Glomerular visceral epithelial cell (primary cell): ENCODE results near the gene ALS2.
A peak's percentile ranks its signal among the peaks of the same experiment; 100 is the strongest.
"Not testable (repeated sequence)": the region's sequence is repeated elsewhere in the genome, so short reads cannot be mapped to it uniquely, and the experiment has no call there.

Experiments
- DNase-seq: peaks from one replicate; pipeline ENCODE4 v3.0.0-alpha.2; 2016; ENCODE audit errors: extremely low spot score

The ALS2 gene

GRCh38 chr2:201780674-201781493, at the start of gene ALS2:
Gene ALS2, minus strand, starts transcription at chr2:201780933. Its CDS starts 12,048 bp downstream, at chr2:201768885.
- DNase-seq: peak; percentile 99

GRCh38 chr2:201828220-201828619, 47.5 kb upstream of the ALS2 start:
- DNase-seq: no peak

- DNase-seq: peak; percentile 56
These were observed 46.9 kb upstream of the ALS2 start for GRCh38 chr2:201827621-201828020.

- DNase-seq: no peak
These were observed 43.5 kb upstream of the ALS2 start for GRCh38 chr2:201824212-201824611.

GRCh38 chr2:201821080-201821479, 40.3 kb upstream of the ALS2 start:
- no peak for DNase-seq

GRCh38 chr2:201820383-201821007, 39.8 kb upstream of the ALS2 start:
- DNase-seq: no peak

GRCh38 chr2:201816657-201817575, 36.2 kb upstream of the ALS2 start:
- no peak for DNase-seq

- no peak for DNase-seq
These were observed 33.4 kb upstream of the ALS2 start for GRCh38 chr2:201813996-201814760.

- DNase-seq: not testable (repeated sequence)
These were observed 29.9 kb upstream of the ALS2 start for GRCh38 chr2:201810604-201811003.

GRCh38 chr2:201809633-201810032, 28.9 kb upstream of the ALS2 start:
- no peak for DNase-seq

- DNase-seq: no peak
These were observed 27.3 kb upstream of the ALS2 start for GRCh38 chr2:201808027-201808426.

- DNase-seq: peak; percentile 58
These were observed 26.8 kb upstream of the ALS2 start for GRCh38 chr2:201807452-201807999.

- peak; percentile 39 for DNase-seq
These were observed 25.9 kb upstream of the ALS2 start, which contains the start of gene CDK15 for GRCh38 chr2:201806442-201807170. Gene CDK15, plus strand, starts transcription at chr2:201806537. Its CDS starts 128 bp downstream, at chr2:201806665.

GRCh38 chr2:201798914-201799285, 18.2 kb upstream of the ALS2 start:
- peak; percentile 61 for DNase-seq

GRCh38 chr2:201798252-201798913, 17.6 kb upstream of the ALS2 start:
- peak; percentile 96 for DNase-seq

GRCh38 chr2:201797175-201797840, 16.6 kb upstream of the ALS2 start:
- DNase-seq: peak; percentile 88

- no peak for DNase-seq
These were observed 15.7 kb upstream of the ALS2 start for GRCh38 chr2:201796478-201796865.

- DNase-seq: peak; percentile 72
These were observed 15.1 kb upstream of the ALS2 start for GRCh38 chr2:201795607-201796477.
